Testis (tissue), 2 donors: ENCODE results near the gene OXNAD1.

Experiments
- CTCF ChIP-seq, 3 experiments: fragments of 450-650 bp in 2 of 3; fragments of 200-600 bp in 1 of 3; sonication (generic) in 1 of 3; IDR thresholded peaks; one replicate each; pipeline ENCODE4 v1.5.1; 2016 to 2019; ENCODE audit warnings: antibody characterized with exemption in 3 of 3, mild to moderate bottlenecking in 2 of 3, moderate library complexity in 1 of 3
- POLR2A ChIP-seq: fragments of 450-650 bp; IDR thresholded peaks from one replicate; pipeline ENCODE4 v1.6.1; 2017; ENCODE audit warnings: antibody characterized with exemption, mild to moderate bottlenecking, moderate library complexity

- TF ChIP-seq CTCF (IDR thresholded peaks at IDR 0.05) (no peak), POLR2A (no peak)
Observed at GRCh38 chr3:16243706-16244490, 21.1 kb upstream of the OXNAD1 start.
